RWPE1 (cell line): ENCODE data around the gene RIMBP2.

Source experiments
- CTCF ChIA-PET: fragments of 350-600 bp; sonication (Branson Sonifier 250); formaldehyde crosslinking; extraction: SDS; loops from one replicate; lab custom pipeline; 2021; lab: Yijun Ruan, JAX
- POLR2A ChIA-PET: fragments of 400-600 bp; formaldehyde crosslinking; extraction: SDS; loops from one replicate; lab custom pipeline; 2020; ENCODE audit warnings: antibody characterized with exemption; ENCODE audit not compliant: low non-redundant PET; lab: Yijun Ruan, JAX
- DNase-seq: peaks from one replicate; pipeline ENCODE4 v3.0.0; 2012; ENCODE audit warnings: low spot score
- H3K27ac ChIP-seq: fragments of 450-650 bp; 2 replicates; pipeline ENCODE4 v1.5.1; 2017
- TF ChIP-seq, protein P1 (sequence below): fragments of 450-650 bp; conservative IDR thresholded peaks from 2 replicates; pipeline ENCODE4 v1.5.1; 2017; ENCODE audit warnings: low read depth, mild to moderate bottlenecking

RIMBP2 gene

DNA sequence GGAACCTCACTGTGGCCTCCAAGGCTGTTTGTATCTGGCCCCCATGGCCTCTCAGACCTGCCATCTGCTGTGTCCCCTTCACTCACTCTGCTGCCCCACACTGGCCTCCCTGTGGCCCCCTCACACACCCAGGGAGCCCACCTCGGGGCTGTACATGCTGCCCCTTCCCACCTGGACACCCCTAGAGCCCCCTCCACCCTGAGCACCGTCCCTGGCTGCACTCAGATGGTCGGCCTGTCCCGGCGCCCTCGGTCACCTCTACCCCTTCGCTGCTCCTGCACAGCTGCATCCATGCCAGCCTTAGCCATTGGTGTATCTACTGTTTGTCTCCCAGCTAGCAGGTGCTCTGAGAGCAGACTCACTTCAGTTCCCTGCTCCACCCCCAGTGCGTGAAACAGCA, 144.4 kb downstream of the RIMBP2 start:
- ChIA-PET POLR2A (no interaction called here), CTCF (interaction anchor here (0.7 kb wide), 1 partner anchor 16 kb away, joined by 3 read pairs; no protein-coding TSS in a partner anchor)
- DNase-seq, result no peak
- TF ChIP-seq, protein P1, sequence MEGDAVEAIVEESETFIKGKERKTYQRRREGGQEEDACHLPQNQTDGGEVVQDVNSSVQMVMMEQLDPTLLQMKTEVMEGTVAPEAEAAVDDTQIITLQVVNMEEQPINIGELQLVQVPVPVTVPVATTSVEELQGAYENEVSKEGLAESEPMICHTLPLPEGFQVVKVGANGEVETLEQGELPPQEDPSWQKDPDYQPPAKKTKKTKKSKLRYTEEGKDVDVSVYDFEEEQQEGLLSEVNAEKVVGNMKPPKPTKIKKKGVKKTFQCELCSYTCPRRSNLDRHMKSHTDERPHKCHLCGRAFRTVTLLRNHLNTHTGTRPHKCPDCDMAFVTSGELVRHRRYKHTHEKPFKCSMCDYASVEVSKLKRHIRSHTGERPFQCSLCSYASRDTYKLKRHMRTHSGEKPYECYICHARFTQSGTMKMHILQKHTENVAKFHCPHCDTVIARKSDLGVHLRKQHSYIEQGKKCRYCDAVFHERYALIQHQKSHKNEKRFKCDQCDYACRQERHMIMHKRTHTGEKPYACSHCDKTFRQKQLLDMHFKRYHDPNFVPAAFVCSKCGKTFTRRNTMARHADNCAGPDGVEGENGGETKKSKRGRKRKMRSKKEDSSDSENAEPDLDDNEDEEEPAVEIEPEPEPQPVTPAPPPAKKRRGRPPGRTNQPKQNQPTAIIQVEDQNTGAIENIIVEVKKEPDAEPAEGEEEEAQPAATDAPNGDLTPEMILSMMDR, result no peak
- H3K27ac ChIP-seq, result no peak overlapping the region

DNA sequence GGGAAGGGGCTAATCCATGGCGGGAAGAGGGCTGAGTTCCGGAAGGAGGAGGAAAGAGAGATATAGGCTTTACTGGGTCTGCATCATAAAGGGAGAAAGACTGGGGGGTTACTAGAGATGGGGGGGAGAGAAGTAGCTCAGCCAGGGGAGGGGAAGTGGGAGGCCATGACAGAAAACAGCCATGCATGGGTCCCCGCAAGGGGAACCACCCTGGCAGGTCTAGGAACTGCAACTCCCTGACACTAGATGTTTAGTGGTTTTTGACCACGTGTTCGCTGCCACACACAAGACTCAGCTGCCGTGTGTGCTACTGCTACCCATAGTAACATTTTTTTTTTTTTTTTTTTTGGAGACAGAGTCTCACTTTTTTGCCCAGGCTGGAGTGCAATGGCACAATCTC, 145.0 kb downstream of the RIMBP2 start:
- TF ChIP-seq, protein P1, result no peak
- ChIA-PET POLR2A (no interaction called here), CTCF (no interaction called here)
- no peak overlapping the region for H3K27ac ChIP-seq
- no peak for DNase-seq

DNA sequence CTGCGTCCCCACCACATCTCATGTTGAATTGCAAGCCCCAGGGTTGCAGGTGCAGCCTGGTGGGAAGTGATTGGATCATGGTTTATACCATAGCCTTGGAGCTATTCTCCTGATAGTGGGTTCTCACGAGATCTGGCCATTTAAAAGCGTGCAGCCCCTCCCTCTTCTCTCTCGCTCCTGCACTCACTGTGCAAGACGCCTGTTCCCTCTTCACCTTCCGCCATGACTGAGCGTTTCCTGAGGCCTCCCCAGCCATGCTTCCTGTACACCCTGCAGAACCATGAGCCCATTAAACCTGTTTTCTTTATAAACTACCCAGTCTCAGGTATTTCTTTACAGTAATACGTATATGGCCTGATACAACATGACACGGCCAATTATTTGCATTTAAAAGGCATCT, 146.6 kb downstream of the RIMBP2 start:
- ChIA-PET POLR2A (no interaction called here), CTCF (no interaction called here)
- no peak overlapping the region for H3K27ac ChIP-seq
- DNase-seq, result no peak
- TF ChIP-seq, protein P1, result no peak

DNA sequence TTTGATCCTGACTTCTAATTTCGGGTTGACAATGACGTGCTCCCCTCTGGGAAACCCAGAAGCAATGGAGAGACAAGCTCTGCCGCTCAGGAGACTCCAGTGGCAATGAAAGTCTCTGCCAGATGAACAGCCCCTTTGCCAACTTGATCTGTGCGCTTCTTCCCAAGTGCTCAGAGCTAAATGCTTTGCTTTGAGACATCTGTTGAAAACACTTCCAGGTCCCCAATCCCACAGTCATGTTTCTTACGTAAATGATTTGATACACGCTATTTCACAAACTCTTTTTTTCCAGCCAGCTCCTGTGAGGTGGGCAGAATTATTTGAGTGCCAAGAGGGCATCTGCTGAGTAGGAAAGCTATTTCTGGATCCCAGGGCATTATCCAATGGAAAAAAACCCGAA, 147.6 kb downstream of the RIMBP2 start:
- no peak for DNase-seq
- ChIA-PET CTCF (interaction anchor here (0.7 kb wide), 1 partner anchor 71 kb away, joined by 3 read pairs; no protein-coding TSS in a partner anchor), POLR2A (no interaction called here)
- H3K27ac ChIP-seq, result no peak overlapping the region
- TF ChIP-seq, protein P1, result no peak

DNA sequence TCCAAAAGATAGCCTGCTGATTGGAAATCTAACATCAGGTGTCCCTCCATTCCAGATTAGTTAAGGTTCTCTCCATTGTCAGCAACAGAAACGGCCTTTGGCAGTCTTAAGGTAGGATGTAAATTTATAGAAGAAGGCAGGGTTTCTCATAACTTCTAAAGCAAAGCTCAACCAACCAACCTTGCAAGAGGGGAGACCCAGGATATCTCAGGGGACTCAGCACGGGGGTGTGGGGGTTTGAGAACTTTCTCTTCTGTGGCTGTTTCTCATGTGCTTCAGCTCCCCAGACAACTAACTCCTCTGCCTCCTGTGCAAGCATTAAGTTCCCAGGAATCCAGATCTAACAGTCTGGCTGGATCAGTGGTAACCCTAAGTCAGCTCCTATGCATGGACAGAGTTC, 148.1 kb downstream of the RIMBP2 start:
- DNase-seq, result no peak
- no peak overlapping the region for H3K27ac ChIP-seq
- ChIA-PET POLR2A (no interaction called here), CTCF (interaction anchor here (0.6 to 0.7 kb wide), 2 partner anchors 72 to 541 kb away, joined by 3 read pairs; no protein-coding TSS in a partner anchor)
- TF ChIP-seq, protein P1, result no peak

DNA sequence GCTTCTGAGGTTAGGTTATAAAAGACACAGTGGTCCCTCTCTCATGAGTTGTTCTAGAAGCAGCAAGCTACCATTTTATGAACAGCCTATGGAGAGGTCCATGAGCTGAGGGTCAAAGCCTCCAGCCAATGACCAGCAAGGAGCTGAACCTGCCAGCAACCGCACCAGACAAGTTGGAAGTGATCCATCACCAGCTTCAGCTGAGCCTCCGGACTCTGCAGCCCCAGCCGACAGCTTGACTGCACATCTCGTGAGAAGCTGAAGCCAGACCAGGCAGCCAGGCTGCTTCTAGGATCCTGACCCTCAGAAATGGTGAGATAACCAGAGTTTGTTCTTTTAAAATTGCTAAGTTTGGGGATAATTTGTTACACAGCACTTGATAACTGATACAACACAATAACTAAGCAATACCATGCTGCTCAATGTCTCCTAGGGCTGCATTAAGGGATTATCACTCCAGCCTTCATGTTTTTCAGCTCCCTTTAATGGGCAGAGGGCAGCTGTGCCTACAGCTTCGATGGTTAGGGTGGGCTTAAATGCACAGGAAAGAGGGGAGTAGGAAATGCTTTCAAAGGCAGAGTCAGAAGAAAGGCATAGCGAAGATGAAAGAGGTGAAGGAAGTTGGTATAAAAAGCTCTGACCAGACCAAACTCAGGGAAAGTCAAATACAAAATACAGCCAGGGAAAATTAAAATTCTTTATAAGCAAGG, 149.5 kb downstream of the RIMBP2 start:
- ChIA-PET CTCF (no interaction called here), POLR2A (interaction anchor here (0.6 kb wide), 1 partner anchor 705 kb away, joined by 3 read pairs; no protein-coding TSS in a partner anchor)
- no peak for DNase-seq
- TF ChIP-seq, protein P1, result no peak
- H3K27ac ChIP-seq, result no peak overlapping the region
